Raji (cell line): Measurements from ENCODE around the gene NTRK1.

Experiments
- POLR2A ChIP-seq: IDR thresholded peaks from 2 replicates; pipeline ENCODE4 v1.6.1; 2011; ENCODE audit warnings: low read depth, low read length, control low read depth; ENCODE audit not compliant: insufficient read depth

Gene NTRK1

DNA sequence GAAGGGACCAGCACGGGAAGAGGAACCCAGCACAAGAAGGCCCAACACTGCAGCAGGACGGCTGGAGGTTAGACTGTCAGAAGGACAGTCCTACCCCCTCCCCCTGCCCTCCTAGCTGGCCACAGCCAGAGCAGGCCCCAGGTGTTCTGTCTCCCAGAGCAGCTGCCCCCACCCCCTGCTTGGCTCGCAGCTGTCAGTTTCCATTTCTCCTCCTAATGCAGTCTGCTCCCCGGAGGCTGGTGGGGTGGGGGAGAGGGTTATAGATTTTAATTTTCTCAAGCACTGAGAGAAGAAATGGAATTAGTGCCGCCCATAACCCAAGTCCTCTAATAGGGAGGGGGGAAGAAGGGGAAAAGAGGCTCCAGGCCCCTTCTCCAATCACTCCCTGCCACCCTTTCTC is 19.8 kb downstream of the NTRK1 start:
- TF ChIP-seq POLR2A, result no peak

DNA sequence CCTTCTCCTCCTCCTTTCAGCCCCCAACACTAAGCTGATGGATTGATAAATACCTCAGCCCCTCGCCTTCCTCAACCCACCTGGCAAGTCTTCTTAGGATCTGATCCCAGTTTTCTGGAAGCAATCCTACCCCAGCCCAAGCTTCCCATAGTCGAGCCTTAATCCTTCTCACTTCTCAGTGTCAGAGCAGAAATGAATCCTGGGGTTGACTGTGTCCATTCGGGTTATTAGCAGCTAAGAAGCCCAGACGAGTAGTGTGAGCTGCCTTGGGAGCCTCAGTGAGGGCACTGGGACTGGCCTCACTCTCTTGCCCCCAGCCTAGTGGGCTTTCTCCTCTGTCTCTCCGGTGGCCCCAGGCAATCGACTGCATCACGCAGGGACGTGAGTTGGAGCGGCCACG is 20.4 kb downstream of the NTRK1 start:
- no peak for TF ChIP-seq POLR2A

DNA sequence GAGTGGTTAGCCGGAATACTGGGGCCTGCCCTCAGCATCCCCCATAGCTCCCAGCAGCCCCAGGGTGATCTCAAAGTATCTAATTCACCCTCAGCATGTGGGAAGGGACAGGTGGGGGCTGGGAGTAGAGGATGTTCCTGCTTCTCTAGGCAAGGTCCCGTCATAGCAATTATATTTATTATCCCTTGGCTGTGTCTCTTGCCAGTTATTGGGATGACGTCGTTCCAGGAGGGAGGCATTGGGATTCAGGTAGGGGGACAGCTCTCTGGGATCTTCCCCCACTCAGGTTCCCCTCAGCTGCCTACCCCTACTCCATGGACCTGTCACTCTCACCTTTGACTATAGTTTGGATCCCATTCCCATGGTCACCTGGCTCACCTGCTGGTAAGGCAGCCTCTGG is 21.0 kb downstream of the NTRK1 start:
- no peak for TF ChIP-seq POLR2A

DNA sequence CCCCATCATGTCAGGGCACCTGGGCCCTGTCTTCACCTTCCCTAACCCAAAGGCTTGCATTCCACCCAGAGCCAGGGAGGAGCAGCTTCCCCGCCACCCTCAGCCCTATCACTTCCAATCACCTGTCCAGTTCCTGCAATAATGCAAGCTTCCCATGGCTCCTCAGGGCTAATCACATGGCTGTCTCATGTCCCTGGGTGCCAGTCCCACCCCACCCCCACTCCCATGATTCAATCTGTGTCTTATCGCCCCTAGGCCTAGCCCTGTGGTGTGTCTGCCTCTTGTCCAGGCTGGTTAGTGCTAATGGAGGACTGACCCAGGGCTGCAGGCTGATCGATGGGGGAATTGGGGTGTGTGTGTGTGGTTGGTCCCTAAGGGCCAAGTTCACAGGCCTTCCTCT is 21.9 kb downstream of the NTRK1 start:
- no peak for TF ChIP-seq POLR2A

DNA sequence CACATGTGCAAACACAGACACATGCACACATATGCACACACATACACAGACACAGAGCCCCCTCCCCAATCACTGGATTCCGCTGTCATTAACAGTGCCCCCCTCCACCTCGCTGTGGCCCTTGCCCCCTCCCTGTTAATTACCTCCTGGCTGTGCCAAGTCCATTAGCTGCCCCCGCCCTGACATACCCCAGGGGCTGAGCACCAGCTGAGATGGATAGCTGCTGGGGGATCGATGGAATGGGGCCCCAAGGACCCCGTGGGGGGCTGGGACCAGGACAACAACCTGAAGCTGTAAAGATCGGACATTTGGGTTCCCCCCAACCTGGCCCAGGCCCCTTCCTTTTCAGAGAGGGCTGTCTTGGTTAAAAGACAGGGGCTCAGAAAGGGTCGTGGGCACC is 23.3 kb downstream of the NTRK1 start:
- TF ChIP-seq POLR2A, result no peak

DNA sequence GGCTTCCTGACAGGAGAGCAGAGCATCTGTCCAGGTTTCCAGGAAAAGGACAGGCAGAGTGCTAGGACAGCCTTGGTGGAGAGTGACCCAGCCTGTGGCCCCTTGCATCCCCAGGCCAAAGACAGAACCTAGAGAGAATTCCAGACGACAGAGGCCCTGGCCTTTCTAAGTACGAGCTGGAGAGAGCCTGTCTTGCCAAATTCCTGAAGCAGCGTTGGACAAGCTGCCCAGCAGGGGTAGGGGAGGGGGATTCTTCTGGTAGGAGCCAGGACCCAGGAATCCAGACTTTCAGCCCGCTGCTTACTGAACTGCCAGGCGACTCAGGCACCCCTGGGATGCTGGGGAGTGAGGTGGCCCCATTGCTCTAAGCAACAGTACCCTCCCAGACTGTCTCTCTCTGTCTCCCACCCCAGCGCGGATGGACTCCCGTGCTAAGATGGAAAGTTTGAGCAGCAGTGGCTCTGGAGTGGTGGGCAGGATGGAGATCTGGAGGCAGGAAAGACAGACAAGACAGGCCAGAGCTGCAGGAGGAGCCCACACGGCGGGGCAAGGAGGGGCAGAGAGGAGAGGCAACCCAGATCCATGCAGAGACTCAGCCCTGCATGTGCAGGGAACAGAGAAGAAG is 24.0 kb downstream of the NTRK1 start:
- no peak for TF ChIP-seq POLR2A

DNA sequence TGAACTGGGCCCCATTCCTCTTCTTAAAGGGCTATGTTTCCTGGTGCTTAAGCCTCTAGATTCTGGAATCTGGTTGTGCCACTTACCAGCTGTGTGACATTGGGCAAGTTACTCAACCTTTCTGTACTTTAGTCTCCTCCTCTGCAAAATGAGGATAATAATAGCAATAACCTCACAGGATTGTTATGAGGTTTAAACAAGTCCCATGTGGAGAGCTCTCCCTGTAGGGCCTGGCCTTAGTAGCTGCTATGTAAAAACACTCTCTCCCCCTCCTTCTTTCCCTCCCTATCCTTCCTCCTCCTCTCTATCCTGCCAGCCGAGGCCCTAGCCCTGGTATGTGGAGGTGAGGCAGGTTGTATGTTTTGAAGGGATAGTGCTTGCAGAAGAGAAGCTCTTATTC is 24.6 kb downstream of the NTRK1 start:
- TF ChIP-seq POLR2A, result no peak

DNA sequence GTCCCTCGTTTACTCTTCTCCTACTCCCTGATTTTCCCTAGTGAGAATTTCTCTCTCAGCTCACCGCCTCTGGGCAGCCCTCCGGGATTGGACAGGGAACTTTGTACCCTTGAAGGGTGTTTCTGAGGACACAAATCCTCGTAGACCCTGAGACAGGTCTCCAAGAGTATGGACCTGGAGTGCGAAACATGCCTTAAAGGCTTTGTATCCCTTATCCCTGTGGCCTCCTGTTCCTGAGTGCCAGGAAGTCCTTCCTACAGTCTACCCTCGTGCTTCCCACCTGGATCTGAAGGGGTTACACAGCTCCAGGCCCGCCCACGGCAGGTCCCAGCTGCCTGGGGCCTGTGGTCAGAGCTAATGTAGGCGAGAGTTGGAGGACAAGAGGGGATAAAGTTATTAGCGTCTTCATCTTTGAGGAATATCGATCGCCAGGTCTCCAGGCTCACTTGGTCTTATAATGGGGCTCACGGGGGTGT is 25.3 kb downstream of the NTRK1 start:
- TF ChIP-seq POLR2A, result no peak

DNA sequence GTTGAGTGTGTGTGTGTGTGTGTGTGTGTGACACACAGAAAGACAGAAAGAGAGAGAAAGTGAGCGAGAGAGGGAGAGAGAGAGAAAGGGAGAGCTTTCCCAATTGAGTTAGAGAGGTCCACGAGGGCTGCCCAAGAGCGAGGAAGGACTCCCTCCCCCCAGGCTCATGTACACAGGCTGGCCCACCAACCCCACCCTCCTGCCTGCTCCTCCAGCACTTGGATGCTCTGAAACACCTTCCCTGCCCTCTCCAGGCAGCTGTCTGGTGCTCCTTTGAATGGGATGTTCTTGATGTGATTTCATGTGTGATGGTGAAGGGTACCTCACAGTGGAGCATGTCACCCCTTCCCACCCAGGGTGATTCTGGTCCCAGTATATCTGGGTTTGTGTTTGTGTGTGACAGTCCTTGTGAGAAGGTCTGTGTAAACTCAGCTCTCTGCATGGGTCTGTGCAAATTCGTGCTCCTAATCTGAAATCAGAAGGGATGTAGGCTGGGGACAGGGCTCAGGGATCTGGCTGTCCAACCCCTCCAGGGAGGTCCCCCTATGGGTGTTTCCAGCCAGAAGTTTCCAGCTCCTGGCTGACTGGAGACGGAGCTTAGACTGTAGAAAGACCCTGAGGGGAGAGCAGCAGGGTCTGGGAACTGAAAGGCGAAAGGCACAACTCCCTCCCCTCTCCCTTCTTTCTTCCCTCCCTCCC is 26.1 kb downstream of the NTRK1 start:
- TF ChIP-seq POLR2A, result no peak

DNA sequence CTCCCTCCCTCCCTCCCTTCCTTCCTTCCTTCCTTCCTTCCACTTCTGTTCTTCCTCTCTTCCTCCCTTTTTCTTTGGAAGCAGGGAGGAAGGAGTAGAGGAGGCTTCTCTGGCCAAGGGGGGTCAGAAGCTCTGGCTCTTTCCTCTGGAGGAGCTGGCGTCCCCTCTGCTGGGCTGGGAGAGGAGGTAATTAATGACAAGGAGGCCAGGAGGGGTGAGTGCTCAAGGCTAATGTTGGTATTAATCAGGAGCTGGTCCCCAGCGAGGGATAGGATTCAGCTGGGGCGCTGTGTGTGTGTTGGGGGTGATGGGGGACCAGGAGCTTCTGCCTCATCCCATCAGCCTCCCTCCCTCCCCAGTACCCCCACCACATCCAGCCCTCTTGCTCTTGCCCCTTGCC is 26.7 kb downstream of the NTRK1 start:
- no peak for TF ChIP-seq POLR2A

DNA sequence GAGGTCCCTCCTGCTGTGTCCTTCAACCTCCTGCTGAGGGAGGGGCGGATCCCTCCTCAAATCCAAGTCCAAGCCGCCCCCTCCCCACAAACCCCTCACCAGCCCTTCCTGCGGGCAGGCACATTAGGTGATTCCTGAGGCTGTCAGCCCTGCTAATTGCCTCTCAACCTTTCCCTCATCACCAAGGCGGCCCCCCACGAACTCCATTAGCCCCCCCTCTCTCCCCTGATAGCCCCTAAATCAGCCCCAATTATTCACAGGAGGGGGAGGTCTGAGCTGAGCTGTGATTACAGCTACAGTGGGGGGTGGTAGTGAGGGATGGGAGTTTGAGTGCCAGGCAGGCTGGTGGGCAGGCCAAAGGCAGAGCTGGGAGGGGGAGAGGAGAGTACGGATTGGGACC is 27.1 kb downstream of the NTRK1 start:
- no peak for TF ChIP-seq POLR2A

DNA sequence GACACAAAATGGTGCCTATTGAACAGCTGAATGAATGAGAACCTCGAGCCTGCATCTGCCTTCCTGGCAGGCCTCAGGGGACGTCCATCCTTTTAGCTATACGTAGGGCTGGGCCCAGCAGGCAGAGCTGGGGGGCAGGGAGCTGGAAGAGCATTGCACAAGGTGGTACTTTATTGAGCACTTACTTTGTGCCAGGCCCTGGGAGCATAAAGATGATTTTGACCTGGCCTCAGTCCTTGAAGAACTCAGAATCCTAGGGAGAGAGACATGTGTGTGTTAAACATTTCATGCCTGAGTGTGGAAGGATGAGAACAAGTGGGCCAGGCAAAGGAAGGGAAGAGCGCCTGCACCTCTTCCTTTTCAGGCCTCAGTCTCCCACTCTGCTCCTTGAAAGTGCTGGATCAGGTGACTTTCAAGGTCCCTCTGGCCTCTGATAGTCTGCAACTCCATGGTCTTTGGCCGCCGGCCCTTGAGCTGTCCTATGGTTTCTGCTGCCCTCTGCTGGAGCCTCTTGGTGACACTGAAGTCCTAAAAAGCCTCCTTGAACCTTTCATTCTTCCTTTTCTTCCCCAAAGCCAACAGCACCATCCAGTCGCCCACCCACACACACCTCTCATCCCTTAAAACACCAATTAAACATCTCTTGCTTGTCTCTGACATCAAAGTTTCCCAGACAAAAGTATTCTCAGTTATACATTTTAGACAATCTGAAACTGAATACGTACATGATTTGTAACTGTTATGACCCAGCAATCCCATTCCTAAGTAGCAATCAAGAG is 29.3 kb downstream of the NTRK1 start:
- no peak for TF ChIP-seq POLR2A

DNA sequence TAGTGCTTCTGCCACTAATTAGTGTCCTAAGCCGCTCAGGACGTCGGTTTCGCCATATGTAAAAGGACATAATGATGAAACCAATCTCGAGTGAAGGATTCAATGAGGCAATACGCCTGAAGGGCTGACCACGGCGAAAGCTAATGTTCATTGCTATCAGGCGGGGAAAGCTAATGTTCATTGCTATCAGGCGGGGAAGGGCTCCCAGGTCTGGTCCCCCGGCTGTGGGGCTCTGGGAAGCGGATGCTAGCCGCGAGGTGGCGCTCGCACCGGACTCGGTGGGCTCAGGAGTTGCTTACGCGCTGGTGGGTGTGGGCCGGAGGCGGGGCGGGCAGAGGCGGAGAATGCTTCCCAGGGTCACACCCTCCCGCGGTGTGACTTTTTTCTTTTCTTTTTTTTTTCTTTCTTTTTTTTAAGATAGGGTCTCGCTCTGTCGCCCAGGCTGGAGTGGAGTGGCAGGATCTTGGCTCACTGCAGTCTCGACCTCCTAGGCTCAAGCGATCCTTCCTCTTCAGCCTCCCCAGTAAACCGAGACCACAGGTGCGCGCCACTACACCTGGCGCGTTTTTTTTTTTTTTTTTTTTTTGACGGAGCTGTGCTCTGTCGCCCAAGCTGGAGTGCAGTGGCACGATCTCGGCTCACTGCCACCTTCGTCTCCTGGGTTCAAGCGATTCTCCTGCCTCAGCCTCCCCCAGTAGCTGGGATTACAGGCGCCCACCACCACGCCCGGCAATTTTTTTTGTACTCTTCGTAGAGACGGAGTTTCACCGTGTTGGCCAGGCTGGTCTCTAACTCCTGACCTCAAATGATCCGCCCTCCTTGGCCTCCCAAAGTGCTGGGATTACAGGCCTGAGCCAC is 31.8 kb downstream of the NTRK1 start:
- TF ChIP-seq POLR2A, result no peak

DNA sequence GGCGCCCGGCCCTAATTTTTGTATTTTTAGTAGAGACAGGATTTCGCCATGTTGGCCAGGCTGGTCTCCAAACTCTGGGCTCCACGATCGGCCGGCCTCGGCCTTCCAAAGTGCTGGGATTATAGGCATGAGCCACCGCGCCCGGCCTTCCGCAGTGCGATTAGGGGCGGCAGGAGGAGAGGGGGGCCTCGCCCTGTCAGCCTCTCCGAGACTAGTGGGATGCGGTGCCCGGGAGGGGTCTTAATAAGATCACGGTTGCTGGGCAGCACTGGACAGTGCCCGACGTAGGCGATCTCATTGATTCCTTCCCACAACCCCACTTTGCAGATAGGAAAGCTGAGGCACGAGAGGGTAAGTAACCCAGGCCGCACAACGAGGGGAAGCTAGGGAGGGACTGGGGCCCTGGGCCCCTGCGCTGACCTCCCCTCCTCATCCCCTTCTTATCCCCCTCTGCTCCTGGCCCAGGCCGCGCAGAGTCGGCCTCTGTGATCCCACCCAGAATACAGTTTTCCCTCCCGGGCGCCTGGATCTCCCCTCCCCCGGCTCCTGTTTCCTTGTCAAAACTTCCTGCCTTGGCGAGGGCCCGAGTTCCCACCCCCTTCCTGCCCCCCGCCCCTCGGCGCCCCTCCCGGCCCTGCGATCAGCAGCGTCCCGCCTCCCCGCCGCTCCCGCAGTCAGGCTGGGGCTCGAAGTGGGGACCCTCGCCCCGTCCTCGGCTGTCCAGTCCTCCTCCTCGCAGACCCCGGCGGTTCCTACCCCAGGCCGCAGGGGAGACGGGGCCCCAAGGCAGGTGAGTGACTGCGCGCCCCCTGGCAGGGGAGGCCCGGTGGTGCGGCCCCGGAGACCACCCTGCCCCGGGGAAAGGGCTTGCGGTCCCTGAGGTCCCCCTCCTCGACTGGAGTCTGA is 32.6 kb downstream of the NTRK1 start, which contains the start of gene PEAR1:
Gene PEAR1 (plus strand): TSS at position 671 of the 906 bp plus-strand sequence. CDS start 10,209 bp downstream, outside the sequence.
- TF ChIP-seq POLR2A, result no peak
